Islet of Langerhans (tissue), 1 donor: Measurements from ENCODE around the gene NKX3-2.

Source experiments
- FAIRE-seq: peaks from one replicate; lab custom pipeline; 2011; peaks lifted over from hg19 to GRCh38; lab: Jason Lieb, UNC

NKX3-2 gene

DNA sequence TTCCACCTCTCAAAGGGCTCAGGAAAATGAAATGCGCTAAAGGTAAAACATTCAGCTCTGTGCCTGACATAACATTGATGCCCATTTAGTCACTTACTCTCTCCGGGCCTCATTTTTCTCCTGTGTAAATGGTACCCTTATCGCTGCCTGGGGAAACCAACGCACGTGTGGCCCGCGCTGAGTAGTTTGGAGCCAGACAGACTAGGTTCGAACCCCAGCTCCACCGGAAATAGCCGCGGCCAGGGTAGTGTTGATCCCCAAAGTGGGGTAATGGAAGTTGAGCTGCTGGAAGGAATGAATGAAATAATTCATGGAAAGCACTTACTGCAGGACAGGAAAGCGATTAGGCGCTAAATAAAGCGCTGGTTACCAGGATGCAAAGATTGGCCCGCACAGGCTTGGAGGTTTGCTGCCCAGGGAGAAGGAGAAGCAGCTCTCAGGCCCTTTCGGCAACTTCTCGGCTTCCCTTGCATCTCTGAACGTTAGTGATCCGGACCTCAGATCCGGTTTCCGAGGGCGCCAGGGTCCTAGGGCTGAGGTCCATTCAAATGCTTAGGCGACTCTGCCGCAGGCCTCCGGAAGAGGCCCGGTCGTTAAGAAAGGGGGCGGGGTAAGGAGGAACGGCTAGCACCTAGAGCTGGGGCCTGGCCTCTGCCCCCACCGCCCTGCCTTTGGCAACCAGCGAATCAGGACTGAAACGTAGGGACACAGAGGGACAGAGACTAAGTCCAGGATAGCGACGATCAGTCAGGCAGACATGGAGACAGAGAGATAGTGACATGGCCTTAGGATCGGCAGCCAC, 13.3 kb downstream of the NKX3-2 start:
- FAIRE-seq: no peak

DNA sequence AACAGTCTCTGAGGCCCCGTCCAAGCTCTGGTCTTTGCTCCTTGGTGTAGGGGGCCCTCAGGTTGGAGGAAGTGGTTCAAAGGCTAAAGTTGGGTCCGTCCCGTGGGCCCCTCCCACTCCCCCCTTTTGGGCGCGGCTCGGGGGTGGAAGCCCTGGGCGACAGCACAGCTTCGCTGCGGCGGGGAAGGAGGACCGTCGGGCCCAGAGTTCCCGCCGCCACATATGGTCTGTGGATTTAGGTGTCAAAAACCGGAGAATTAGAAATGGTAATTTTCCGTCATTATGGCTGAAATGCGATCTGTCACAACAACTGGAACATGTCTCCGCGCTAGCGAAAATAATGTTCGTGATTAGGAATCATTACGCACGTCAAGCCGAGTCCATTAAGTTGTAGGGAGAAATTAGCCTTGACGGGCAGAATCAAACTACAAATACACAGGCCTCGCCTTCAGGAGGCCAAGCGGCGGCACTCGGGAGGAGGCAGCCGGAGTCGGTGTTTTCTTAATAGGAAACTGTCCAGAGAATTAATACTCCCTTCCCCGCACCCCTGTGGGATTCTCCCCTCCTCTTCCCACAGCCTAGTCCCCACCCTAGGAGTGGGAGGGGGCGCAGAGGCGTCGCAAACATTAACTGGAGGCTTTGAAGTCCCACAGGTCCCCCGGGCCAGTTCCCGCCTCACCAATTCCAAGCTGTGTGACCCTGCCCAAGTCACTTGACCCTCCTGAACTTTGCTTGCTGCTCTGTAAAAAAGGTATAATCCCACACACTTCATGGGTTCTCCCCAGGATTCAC, 15.0 kb downstream of the NKX3-2 start:
- FAIRE-seq: no peak

DNA sequence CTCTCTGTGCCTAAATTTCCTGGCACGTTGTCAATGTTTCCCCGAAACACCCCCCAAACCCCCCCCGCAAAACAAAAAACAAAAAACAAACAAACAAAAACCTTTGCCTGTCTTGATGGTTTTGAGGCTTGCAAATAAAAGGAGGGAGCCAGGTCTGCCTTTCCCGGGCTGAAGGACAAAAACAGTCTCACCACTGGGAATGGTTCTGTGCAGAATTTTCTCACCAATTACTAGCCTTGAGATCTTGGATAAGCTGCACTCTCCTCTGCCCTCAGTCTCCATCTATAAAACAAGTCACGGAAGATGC, 15.5 kb downstream of the NKX3-2 start:
- no peak for FAIRE-seq

DNA sequence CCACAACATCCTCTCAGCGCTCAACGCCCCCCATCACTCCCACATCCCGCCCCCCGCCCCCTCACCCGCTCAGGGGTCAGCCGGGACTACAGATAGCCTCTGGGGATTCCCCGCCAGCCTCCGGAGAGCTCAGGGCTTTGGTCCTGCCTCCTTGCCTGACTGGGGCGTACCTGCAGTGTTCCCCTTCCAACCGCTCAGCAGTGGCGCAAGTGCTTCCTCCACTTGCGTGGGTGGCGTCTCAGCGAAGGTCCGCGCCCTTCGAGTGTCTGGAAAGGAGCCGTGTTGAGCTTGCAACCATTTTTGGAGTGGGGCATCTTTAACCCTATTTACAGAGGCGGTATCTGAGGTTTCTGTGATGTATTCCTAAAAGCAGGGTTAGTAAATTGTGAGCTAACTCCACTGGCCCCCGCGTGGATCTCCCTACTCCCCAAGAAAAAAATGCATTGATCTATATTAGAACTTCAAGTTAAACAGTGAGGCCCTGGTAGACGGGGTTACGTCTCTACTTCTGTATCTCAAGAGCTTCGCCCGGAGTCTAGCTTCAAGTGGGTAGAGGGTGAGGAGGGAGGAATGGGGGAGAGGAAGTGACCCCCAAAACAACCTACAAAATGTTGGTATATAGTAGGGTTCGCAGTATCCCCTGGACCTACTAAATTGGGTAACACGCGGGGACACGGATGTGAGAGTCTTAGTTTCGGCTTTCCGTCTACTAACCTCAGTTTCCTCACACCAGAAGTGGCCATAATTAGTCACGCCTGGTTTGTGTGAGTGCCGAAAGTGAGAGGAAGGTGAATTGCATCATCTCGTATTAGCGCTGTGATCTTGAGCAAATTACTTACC, 16.1 kb downstream of the NKX3-2 start:
- FAIRE-seq: no peak

DNA sequence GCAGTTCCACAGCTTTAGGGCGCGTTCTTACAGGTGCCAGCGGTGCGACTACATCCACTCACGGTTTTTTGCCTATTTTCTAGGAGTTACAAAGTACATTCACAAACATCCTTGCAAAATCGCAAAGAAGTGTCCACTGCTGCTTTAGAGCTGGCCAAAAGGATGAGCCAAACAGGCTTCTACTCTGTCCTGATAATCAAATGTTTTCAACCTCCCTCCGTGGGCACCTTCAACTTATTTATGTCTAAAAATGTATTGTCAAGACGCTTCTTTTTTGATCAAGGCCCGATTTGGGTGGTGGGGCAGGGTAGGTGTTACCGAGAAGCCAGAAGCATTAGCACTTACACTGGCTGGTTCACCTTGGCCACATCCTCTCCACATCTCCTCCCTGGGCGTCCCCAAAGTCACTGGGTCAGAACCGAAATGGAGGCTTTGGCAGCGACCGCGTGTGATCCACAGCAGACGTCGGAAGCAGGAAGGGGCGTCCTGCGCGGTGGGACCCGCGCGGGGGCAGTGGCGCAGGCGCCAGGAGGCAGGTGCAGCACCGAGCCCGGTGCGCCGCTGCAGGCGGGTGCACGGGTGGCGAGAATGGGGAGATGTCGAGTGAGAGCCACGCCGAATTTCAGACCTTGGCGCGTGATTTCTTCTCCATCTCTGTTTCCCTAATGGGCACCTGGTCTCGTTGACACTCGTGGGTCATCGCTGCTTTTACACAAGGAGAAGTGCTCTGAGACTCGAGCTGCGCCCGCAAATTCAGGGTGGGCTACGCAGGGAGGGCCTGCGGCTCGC, 16.9 kb downstream of the NKX3-2 start:
- no peak for FAIRE-seq

DNA sequence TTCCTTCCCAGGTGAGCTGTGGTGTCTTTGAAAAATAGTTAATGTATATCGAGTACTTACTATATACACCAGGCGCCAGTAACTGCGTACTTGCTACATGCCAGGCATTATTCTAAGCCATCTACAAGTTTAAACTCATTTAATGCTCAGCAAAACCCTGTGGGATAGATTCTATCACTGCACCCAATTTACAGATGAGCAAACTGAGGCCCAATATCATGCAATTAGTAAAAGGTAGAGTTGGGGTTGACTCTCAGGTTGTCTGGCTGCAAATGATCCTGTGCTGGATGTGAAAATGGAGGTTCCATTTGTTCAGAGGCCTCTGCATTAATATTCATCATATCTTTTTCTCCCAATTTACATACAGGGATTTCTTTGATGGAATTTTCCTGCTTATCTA, 17.6 kb downstream of the NKX3-2 start:
- no peak for FAIRE-seq

DNA sequence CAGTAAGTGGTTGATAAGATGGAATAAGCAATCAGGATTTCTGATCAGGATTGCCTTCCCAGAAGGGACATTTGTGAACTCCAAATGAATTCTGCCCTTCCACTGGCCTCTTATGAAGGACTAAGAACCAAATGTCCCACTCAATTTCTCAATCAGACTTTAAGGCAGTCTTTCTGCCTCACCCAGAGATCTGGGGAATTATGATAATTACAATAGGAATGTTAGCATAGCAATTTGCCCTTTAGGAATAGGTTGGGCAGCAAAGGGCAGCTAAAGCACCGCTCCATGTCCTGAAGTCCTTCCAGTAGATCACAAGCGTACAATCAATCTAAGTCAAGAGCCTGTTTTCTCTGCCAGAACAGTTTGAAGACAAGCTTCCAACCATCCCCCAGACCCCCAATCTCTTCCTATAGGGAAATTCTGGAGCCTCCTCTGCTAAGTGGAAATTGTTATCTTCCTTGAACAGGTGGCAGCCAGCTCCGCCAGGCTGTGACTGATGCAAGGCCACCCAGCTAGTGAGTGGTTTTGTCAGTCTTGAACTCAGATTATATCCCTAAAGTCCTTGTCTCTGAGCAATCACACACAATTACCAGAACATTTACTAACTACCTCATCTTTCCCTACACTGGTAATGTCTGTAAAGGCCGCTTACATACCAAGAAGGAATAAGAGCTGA, 18.6 kb downstream of the NKX3-2 start:
- no peak for FAIRE-seq

DNA sequence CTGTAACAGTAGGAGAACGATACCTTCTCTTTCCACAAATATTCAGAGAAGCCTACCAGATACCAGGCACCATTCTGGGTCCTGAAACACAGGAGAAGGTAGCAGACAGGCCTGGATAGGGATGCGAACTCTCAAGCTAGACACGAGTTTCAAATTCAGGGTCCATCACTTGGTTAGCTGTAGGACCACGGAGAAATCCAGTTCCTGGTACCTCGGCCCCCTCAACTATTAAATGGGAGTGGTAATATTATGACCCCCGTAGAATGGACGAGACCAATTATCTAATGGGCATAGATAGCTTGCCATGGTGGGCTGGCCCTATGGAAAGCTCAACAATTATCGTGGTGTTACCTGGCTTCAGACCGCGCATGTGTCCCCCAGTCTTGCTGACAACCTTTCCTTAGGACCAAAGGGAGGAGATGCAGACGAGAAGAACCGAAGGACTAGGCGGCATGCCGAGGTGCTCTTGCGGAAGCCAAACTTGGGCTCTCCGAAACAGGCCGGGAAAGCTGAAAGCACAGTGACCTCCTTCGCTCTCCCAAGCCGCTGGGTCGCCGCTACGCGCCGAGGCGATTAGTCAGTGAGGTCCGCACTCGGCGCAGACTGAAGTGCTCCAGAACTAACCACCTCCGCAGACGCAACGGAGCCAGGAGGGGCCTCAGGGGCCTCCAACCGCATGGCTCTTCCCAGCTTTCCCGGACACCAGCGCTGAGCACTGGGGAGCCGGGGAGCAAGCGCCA, 19.6 kb downstream of the NKX3-2 start:
- FAIRE-seq: no peak

DNA sequence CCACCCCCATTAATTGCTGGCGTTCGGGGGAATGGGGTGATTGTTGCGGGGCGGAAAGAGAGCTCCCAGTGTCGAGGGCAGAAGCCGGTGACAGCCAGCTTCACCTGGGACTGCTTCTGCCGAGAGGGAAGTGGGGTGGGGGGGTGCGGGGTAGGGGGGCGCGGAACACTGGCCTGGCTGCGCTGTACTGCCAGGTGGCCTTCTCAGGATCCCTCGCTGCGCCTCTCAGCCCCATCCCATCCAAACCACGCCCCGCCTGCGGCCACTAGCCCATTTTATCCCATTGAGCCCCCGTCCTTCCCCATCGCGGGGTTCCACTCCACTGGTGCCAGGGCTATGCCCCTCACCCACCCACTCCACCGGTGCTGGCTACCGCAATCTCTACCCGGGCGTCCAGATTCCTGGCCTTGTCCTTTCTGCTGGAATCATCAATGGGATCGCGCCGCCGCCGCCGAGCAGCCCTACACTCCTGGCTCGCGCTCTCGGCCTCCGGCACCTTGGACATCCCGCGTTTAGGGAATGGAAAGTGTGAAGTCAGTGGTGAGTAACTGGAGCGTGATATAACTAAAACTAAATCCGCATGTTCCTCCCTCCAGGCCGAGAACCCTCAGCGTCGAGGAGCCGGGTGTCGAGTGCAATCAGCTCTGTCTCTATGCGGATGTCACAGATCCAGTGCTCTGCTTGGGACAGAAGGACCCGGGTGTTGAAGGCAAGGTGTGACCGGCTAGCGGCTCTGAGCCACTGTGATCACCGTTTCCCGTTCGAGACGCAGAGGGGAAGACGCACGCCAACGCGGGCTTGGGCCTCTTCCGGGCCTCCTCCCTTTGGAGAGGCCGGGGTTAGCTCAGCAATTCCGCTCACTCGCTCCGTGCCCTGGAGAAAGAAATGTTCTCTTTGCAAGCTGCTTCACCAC, 20.5 kb downstream of the NKX3-2 start:
- no peak for FAIRE-seq

DNA sequence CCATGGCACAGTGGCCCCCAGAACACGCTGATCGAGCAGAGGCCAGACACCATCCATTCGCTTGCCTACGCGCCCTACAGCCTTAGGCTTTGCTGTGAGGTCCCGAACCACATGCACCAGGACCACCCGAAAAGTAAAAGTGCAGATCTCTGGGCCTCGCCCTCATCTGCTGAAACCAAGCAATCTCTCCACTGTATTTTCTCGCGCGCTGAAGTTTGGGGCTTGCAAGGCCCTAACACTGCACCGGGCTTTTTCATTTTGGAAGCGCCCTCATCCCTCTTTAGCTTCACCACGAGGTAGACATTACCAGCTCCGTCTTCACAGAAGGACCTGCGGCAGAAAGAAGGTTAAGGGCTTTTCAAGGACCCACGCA, 21.2 kb downstream of the NKX3-2 start:
- no peak for FAIRE-seq

DNA sequence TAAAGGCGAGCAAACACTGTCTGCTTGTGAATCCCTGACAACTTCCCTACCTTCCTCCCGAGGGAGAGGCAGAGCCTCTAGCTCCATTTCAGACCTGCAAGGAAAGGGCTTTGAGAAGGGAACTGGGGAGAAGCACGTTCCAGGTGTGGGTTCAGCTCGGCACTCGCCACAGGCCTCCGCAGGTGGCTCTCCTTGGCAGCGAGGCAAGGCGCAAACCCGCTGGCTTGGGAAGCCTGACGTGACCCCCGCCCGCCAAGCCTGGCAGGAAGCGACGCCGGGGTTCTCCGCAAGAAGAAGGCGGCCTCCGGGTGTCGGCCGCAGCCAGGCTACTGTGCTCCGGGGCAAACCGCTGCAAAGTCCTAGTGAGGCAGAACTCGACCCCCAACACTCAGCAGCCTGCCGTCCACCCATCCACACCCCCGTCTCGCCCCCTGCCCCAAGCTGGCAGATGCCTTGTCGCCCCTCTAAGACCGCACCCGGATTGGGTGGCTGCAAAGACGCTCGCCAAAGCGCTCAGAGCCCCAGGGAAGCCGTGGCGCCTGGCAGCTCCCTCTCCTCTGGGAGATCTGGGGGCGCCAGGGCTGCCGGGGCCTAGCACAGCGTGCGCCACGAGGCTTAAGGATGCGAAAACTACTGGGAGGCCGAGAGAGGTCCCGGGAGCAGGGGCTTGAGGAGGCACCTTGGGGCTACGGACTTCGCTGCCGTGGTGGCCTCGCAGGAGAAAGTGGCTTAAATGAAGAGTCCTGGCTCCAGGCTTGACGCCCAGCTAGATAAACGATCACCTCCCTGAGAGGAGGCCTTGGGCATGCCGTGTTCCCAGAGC, 21.8 kb downstream of the NKX3-2 start:
- no peak for FAIRE-seq

DNA sequence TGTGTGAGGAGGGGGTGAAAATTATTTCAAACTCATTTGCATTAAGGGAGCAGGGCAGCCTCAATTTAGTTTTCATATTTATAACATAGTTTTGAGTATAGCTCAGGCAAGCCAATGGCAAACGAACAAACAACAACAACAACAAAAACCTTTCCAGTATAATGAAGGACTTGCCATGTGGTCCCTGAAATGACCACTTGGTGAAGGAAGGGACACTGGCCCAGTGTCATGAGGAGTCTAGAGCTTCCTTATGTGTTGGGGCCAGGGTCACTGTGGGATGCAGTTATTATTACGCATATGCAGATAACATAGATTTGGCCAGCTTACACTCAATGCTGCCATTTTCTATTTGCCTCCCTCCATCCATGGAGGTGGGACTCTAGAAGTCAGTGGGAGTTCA, 23.3 kb downstream of the NKX3-2 start:
- FAIRE-seq: no peak

DNA sequence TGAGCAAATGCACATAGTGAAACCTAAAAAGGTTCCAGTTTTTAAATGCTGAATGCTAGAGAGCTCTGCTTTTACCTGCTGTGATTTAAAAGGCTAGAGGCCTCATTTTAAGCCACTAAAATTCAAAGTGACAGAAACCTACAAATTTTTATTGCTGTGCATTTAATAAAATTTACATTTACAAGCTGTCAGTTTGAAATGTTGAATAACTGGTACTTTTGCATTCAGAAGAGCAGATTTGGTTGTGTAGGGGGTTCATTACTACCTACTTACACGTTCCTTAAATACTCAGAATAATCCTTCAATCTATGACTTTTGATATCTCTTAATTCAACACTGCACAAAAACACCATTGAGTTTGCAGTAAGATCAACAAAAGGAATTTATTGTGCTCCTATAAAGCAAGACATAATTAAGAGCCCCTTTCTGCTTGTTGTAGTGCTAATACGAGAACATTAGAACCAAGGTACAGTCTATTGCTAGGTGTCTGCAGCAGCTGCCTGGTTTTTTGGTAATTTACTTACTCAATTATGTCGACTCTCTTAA, 27.9 kb downstream of the NKX3-2 start:
- no peak for FAIRE-seq

DNA sequence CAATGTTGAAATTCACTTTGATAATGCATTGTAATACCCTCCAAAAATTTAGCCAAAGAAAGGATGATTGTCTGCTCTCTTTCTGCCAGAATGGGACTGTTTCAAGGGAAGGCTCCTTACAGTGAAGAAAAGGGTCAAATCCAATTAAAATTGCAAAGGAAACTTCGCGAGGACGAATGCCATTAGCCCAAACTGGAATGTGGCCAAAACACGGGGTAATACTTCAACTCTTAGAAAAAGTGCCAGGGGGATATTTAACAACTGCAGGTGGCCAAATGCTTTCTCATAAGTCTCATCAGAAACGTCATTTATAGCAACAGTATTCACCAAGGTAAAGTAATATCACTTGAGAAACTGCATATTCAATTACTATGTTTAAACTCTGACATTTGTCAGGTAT, 29.0 kb downstream of the NKX3-2 start:
- FAIRE-seq: no peak

DNA sequence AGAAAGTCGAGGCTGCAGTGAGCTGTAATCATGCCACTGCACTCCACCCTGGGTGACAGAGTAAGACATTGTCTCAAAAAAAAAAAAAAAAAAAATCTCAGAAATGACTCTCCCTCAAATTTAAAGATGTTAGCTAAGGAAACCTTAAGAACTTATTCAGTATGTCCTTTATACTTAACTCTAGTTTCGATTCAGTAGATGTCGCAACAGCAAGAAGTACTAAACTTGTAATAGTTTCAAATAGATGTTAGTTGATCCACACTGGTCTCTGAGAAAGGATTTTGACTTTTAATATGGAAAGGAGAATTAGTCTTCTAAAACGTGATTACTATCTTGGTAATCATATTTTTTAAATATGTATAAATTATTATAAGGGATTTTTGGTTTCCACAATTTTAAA, 29.6 kb downstream of the NKX3-2 start:
- no peak for FAIRE-seq

DNA sequence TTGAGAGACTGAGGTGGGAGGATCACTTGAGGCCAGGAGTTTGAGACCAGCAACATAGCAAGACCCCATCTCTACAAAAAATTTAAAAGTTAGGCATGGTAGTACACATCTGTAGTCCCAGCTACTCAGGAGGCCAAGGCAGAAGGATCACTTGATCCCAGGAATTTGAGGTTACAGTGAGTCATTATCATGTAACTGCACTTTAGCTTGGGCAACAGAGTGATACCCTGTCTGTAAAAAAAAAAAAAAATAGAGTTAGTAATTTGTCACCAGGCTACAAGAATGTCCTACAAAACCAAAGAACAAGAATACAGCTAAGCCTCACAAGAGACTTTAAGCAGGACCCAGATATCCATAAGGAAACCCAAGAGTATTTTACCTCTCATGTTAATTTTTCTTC, 33.2 kb downstream of the NKX3-2 start:
- FAIRE-seq: no peak

DNA sequence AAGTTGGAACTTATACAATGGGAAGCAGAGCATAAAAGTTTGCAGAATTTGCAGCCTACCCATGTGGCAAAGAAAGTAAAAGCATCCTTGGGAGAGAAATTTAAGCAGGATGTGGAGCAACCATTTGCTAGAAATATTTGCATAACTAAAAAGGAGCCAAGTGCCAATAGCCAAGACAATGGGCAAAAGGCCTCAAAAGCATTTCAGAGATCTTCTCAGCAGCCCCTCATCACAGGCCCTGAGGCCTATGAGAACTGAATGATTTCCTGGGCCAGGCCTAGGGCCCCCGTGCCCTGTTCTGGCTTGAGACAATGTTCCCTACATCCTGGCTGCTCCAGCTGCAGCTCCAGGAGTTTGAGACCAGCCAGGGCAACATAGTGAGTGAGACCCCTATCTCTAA, 34.9 kb downstream of the NKX3-2 start:
- no peak for FAIRE-seq

DNA sequence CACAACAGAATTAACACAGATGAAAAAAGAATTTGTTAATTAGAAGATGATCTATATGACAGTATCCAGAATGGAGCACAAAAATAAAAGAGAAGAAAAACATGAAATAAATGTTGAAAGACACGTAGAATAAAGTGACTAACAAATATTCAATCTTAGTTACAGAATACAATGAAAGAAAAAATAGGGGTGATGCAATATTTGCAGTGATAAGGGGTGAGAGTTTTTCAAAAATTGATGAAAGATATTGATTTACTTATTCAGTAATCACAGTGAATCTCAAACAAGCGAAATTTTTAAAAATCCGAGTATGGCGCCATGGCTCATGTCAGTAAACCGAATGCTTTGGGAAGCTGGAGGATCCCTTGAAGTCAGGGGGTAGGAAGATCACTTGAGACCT, 39.9 kb downstream of the NKX3-2 start:
- FAIRE-seq: no peak

DNA sequence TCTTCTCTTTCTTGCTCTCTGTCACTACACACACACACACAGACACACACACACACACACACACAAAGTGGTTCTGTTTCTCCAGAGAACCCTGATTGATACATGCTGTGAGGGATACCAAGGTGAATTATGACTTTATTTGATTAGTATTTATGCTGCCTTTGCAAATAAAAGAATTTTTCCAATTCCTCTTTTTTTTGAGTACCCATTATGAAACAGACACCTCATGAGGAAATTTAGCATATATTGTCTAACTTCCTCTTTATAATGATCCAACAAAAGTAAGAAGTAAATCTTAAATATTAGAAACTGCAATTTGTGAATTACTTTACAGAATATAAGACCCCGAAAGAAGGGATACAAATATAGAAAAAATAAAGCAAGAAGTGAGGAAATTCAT, 45.8 kb downstream of the NKX3-2 start:
- FAIRE-seq: no peak
